H9 (cell line): ENCODE data around the gene DEPDC5. TPM values are rescaled to one million over a fixed set of nuclear protein-coding genes. Genes with fewer than 3 reads are reported as not detected.

ENCODE experiments used
- DNase-seq: peaks from one replicate; pipeline ENCODE4 v3.0.0-alpha.2; 2017
- H2AFZ ChIP-seq: one replicate; pipeline ENCODE4 v1.6.1; 2013; ENCODE audit warnings: mild to moderate bottlenecking, low read length, control low read depth, moderate library complexity
- H2AK5ac ChIP-seq: 2 replicates; pipeline ENCODE4 v1.6.1; 2013; ENCODE audit warnings: low read length, control low read depth, mixed read lengths; ENCODE audit not compliant: insufficient read length
- H2BK120ac ChIP-seq: one replicate; pipeline ENCODE4 v1.6.1; 2013; ENCODE audit warnings: low read depth, mild to moderate bottlenecking, low read length, control low read depth, inconsistent platforms; ENCODE audit not compliant: poor library complexity, severe bottlenecking
- H2BK12ac ChIP-seq: 2 replicates; pipeline ENCODE4 v1.6.1; 2013; ENCODE audit warnings: low read length, control low read depth, mixed read lengths, low read depth; ENCODE audit not compliant: insufficient read length
- H2BK15ac ChIP-seq: 2 replicates; pipeline ENCODE4 v1.6.1; 2013; ENCODE audit warnings: low read depth, low read length, control low read depth
- H2BK20ac ChIP-seq: one replicate; pipeline ENCODE4 v1.6.1; 2013; ENCODE audit warnings: low read depth, mild to moderate bottlenecking, low read length, control low read depth, inconsistent platforms; ENCODE audit not compliant: poor library complexity, severe bottlenecking
- H2BK5ac ChIP-seq: 2 replicates; pipeline ENCODE4 v1.6.1; 2013; ENCODE audit warnings: low read length, control low read depth, mixed read lengths; ENCODE audit not compliant: insufficient read length
- H3K14ac ChIP-seq: 2 replicates; pipeline ENCODE4 v1.6.1; 2013; ENCODE audit warnings: low read length, control low read depth; ENCODE audit not compliant: insufficient read depth
- H3K18ac ChIP-seq: 2 replicates; pipeline ENCODE4 v1.6.1; 2013; ENCODE audit warnings: low read depth, mild to moderate bottlenecking, mixed read lengths, low read length, control low read depth; ENCODE audit not compliant: insufficient read length
- H3K23ac ChIP-seq: 2 replicates; pipeline ENCODE4 v1.6.1; 2013; ENCODE audit warnings: low read length, control low read depth, mixed read lengths, low read depth; ENCODE audit not compliant: insufficient read length
- H3K23me2 ChIP-seq: 2 replicates; pipeline ENCODE4 v1.6.1; 2013; ENCODE audit warnings: low read depth, mild to moderate bottlenecking, mixed read lengths, low read length, control low read depth; ENCODE audit not compliant: insufficient read length, poor library complexity, severe bottlenecking
- H3K27ac ChIP-seq: 2 replicates; pipeline ENCODE4 v1.5.1; 2013; ENCODE audit warnings: low read length, control low read depth, mixed read lengths, low read depth; ENCODE audit not compliant: insufficient read length
- H3K27me3 ChIP-seq: 2 replicates; pipeline ENCODE4 v1.6.1; 2013; ENCODE audit warnings: low read length, control low read depth, inconsistent platforms; ENCODE audit not compliant: insufficient read depth
- H3K4ac ChIP-seq: 2 replicates; pipeline ENCODE4 v1.6.1; 2013; ENCODE audit warnings: low read depth, mild to moderate bottlenecking, control low read depth, inconsistent platforms, low read length, moderate library complexity
- H3K4me1 ChIP-seq: 2 replicates; pipeline ENCODE4 v1.6.1; 2013; ENCODE audit warnings: low read length, control low read depth, inconsistent platforms; ENCODE audit not compliant: insufficient read depth
- H3K4me2 ChIP-seq: 2 replicates; pipeline ENCODE4 v1.6.1; 2013; ENCODE audit warnings: low read length, control low read depth, mixed read lengths; ENCODE audit not compliant: insufficient read length, insufficient read depth
- H3K56ac ChIP-seq: 2 replicates; pipeline ENCODE4 v1.6.1; 2013; ENCODE audit warnings: low read depth, mild to moderate bottlenecking, mixed read lengths, low read length, control low read depth; ENCODE audit not compliant: insufficient read length
- H3K79me1 ChIP-seq: 2 replicates; pipeline ENCODE4 v1.6.1; 2013; ENCODE audit warnings: low read depth, mild to moderate bottlenecking, moderate library complexity, low read length, control low read depth, inconsistent platforms; ENCODE audit not compliant: insufficient read depth, poor library complexity, severe bottlenecking
- H3K79me2 ChIP-seq: 2 replicates; pipeline ENCODE4 v1.6.1; 2013; ENCODE audit warnings: low read length, control low read depth, inconsistent platforms; ENCODE audit not compliant: insufficient read depth
- H3K9ac ChIP-seq: 2 replicates; pipeline ENCODE4 v1.6.1; 2013; ENCODE audit warnings: low read length, control low read depth, mixed read lengths; ENCODE audit not compliant: insufficient read length; ENCODE audit errors: extremely low read depth
- H3K9me3 ChIP-seq: one replicate; pipeline ENCODE4 v1.6.1; 2013; ENCODE audit warnings: low read depth, low read length, inconsistent platforms; ENCODE audit not compliant: control insufficient read depth
- H3T11ph ChIP-seq: one replicate; pipeline ENCODE4 v1.6.1; 2013; ENCODE audit warnings: mild to moderate bottlenecking, low read length, control low read depth, inconsistent platforms
- H4K20me1 ChIP-seq: one replicate; pipeline ENCODE4 v1.6.1; 2013; ENCODE audit not compliant: control insufficient read depth, insufficient read length, insufficient read depth
- H4K5ac ChIP-seq: 2 replicates; pipeline ENCODE4 v1.6.1; 2013; ENCODE audit warnings: low read depth, mild to moderate bottlenecking, mixed read lengths, low read length, control low read depth; ENCODE audit not compliant: insufficient read length
- H4K8ac ChIP-seq: replicated peaks from 2 replicates; pipeline ENCODE4 v1.6.1; 2013; ENCODE audit warnings: low read length, control low read depth, mixed read lengths, low read depth; ENCODE audit not compliant: insufficient read length
- H4K91ac ChIP-seq: 2 replicates; pipeline ENCODE4 v1.6.1; 2013; ENCODE audit warnings: low read depth, mild to moderate bottlenecking, moderate library complexity, mixed read lengths, low read length, control low read depth; ENCODE audit not compliant: insufficient read length
- H3K27ac Mint-ChIP-seq, 3 experiments: 2 replicates in 2 of 3; 3 replicates in 1 of 3; pipeline ENCODE4 v1.8.0; 2020 to 2021; ENCODE audit warnings: mixed read lengths in 3 of 3, mild to moderate bottlenecking in 1 of 3, moderate library complexity in 1 of 3
- H3K27me3 Mint-ChIP-seq: 2 replicates; pipeline ENCODE4 v1.8.0; 2021; ENCODE audit warnings: low read depth, mild to moderate bottlenecking, moderate library complexity, mixed read lengths
- H3K36me3 Mint-ChIP-seq, 3 experiments: 2 replicates in 2 of 3; 3 replicates in 1 of 3; pipeline ENCODE4 v1.8.0; 2020 to 2021; ENCODE audit warnings: low read depth in 3 of 3, mixed read lengths in 3 of 3; ENCODE audit not compliant: insufficient read depth in 1 of 3
- H3K4me1 Mint-ChIP-seq, 2 experiments: 2 replicates each; pipeline ENCODE4 v1.8.0; 2020; ENCODE audit warnings: mixed read lengths in 2 of 2
- H3K4me3 Mint-ChIP-seq, 2 experiments: 2 replicates in 1 of 2; 3 replicates in 1 of 2; pipeline ENCODE4 v1.8.0; 2020 to 2021; ENCODE audit warnings: mild to moderate bottlenecking in 2 of 2, mixed read lengths in 2 of 2, moderate library complexity in 1 of 2
- H3K9me3 Mint-ChIP-seq, 2 experiments: 2 replicates in 1 of 2; 3 replicates in 1 of 2; pipeline ENCODE4 v1.8.0; 2020; ENCODE audit warnings: mild to moderate bottlenecking in 2 of 2, mixed read lengths in 2 of 2, moderate library complexity in 1 of 2
- CTCF ChIP-seq: fragments of 200-600 bp; sonication (generic); conservative IDR thresholded peaks from 3 replicates; pipeline ENCODE4 v1.8.0; 2021; ENCODE audit warnings: antibody characterized with exemption, mild to moderate bottlenecking
- WGBS: extraction: QIAGEN DNeasy Blood & Tissue Kit; methylation state at CpG from one replicate; pipeline ENCODE4 v1.1.7; 2013; ENCODE audit warnings: missing lambda C conversion rate, low lambda C conversion rate, mixed read lengths; ENCODE audit not compliant: insufficient read length; ENCODE audit errors: extremely low coverage; 5-methylcytosine and 5-hydroxymethylcytosine counted together
- total RNA-seq: library from RNA; stranded (reverse); gene quantifications from 2 replicates; pipeline ENCODE4 v1.2.1, GENCODE V29; 2021

The DEPDC5 gene
- total RNA-seq, 1 experiment from 2014 or later = 29.2 TPM

GRCh38 chr22:31816750-31817149, 62.9 kb downstream of the DEPDC5 start:
- no CpG with 5 or more reads among the region's 4 CpGs for WGBS

More at GRCh38 chr22:31816750-31817149, 62.9 kb downstream of the DEPDC5 start:
- Mint-ChIP-seq H3K4me1 (no peaks in the 10 kb centered on the region), H3K27ac (no peak overlapping the region), H3K4me3 (no peak overlapping the region), H3K27me3 (no peaks in the 10 kb centered on the region), H3K9me3 (no peaks in the 10 kb centered on the region), H3K36me3 (peaks cover 31 to 72% (median 49%) of the 10 kb centered on the region in 3 experiments)
- Histone ChIP-seq H3K23ac (no peak overlapping the region), H2BK12ac (no peak overlapping the region), H2BK15ac (no peak overlapping the region), H3K27ac (no peak overlapping the region), H2AFZ (no peak overlapping the region), H3K9ac (no peak overlapping the region), H3K4me2 (no peak overlapping the region), H3K79me2 (no peaks in the 10 kb centered on the region), H4K5ac (no peak overlapping the region), H3K18ac (no peak overlapping the region), H4K8ac (no peak overlapping the region), H2BK20ac (no peak overlapping the region), H3K79me1 (no peaks in the 10 kb centered on the region), H3K4ac (no peak overlapping the region), H3T11ph (no peak overlapping the region), H2BK5ac (no peak overlapping the region), H3K56ac (no peak overlapping the region), H2BK120ac (no peak overlapping the region), H3K27me3 (no peaks in the 10 kb centered on the region), H3K23me2 (no peaks in the 10 kb centered on the region), H2AK5ac (no peak overlapping the region), H3K4me1 (no peaks in the 10 kb centered on the region), H3K9me3 (no peaks in the 10 kb centered on the region), H4K20me1 (no peaks in the 10 kb centered on the region), H4K91ac (no peak overlapping the region), H3K14ac (no peak overlapping the region)
- no peak for DNase-seq
- no peak for TF ChIP-seq CTCF
